ENCODE results near the gene MRAS.
"Not testable (repeated sequence)": the region's sequence is repeated elsewhere in the genome, so short reads cannot be mapped to it uniquely, and the experiment has no call there.

The MRAS gene

DNA sequence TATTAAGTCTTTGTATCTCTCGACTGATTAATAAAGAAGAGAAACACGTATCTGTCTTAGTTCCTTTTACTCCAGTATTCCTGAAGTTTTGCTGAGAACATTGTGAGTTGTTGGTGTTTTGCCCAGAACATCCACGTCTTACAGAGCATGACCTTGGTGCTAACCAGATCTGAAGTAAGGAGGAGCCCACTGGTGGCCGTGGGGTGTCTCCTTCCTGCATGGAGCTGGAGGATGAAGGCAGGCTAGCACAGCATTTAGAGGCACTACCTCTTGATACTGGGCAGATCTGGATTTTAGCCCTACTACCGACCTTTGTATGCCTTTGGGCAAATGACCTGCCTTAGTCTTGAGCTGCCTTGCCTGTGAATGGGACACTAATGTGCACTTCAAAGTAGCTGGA is 57.1 kb downstream of the MRAS start:
- H3K9ac ChIP-seq: no peak overlapping the region
- H4K20me1 ChIP-seq: no peaks in the 10 kb centered on the region
- TF ChIP-seq Cebpa-rat (IDR thresholded peaks at IDR 0.05): no peak
- no peak overlapping the region for H3K4me3 ChIP-seq
- no peaks in the 10 kb centered on the region for H3K9me3 ChIP-seq
- no peak overlapping the region for H3K4me2 ChIP-seq
- no peaks in the 10 kb centered on the region for H3K4me1 ChIP-seq
- H3K27me3 ChIP-seq: no peaks in the 10 kb centered on the region
- no peak overlapping the region for H3K27ac ChIP-seq
- no peaks in the 10 kb centered on the region for H3K36me3 ChIP-seq

DNA sequence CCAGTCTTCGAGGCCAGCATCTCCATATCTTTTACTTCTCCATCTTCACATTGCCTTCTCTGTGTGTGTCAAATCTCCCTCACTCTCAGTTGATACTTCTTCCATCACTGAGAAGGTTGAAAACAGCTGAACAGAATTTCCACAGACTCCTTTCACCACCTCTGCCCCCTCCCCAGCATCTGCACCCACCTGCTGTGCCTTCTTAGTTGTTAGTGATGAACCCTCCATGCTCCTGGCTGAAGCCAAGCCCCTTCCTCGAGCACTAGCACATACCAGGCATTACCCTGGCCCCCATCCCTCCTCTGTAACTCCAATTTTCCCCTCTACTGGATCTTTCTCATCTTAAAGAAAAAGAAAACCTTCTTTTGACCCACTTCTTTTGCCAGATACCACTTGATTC is 58.2 kb downstream of the MRAS start:
- H3K4me2 ChIP-seq: no peak overlapping the region
- no peaks in the 10 kb centered on the region for H4K20me1 ChIP-seq
- H3K4me3 ChIP-seq: no peak overlapping the region
- no peak overlapping the region for H3K27ac ChIP-seq
- H3K27me3 ChIP-seq: no peaks in the 10 kb centered on the region
- H3K4me1 ChIP-seq: peaks cover 4% of the 10 kb centered on the region; the same call in 1 of the 2 replicates
- no peak overlapping the region for H3K9ac ChIP-seq
- no peaks in the 10 kb centered on the region for H3K9me3 ChIP-seq
- no peaks in the 10 kb centered on the region for H3K36me3 ChIP-seq
- no peak for TF ChIP-seq Cebpa-rat (IDR thresholded peaks at IDR 0.05)

- H3K36me3 ChIP-seq: no peaks in the 10 kb centered on the region
- no peaks in the 10 kb centered on the region for H3K27me3 ChIP-seq
- H4K20me1 ChIP-seq: no peaks in the 10 kb centered on the region
- no peaks in the 10 kb centered on the region for H3K9me3 ChIP-seq
- no peak for TF ChIP-seq Cebpa-rat (IDR thresholded peaks at IDR 0.05)
- no peak overlapping the region for H3K4me3 ChIP-seq
- H3K27ac ChIP-seq: no peak overlapping the region
- H3K4me1 ChIP-seq: peaks cover 4% of the 10 kb centered on the region; the same call in 1 of the 2 replicates
- no peak overlapping the region for H3K9ac ChIP-seq
- no peak overlapping the region for H3K4me2 ChIP-seq
Measured at GRCh38 chr3:138407236-138407907, 59.0 kb downstream of the MRAS start.

- TF ChIP-seq Cebpa-rat (IDR thresholded peaks at IDR 0.05): no peak
- Histone ChIP-seq H3K27ac (no peak overlapping the region), H3K36me3 (no peaks in the 10 kb centered on the region), H3K9me3 (no peaks in the 10 kb centered on the region), H4K20me1 (no peaks in the 10 kb centered on the region), H3K4me1 (peaks cover 4% of the 10 kb centered on the region; the same call in 1 of the 2 replicates), H3K27me3 (no peaks in the 10 kb centered on the region), H3K4me3 (no peak overlapping the region), H3K9ac (no peak overlapping the region), H3K4me2 (no peak overlapping the region)
Measured at GRCh38 chr3:138408751-138409570, 60.6 kb downstream of the MRAS start.

DNA sequence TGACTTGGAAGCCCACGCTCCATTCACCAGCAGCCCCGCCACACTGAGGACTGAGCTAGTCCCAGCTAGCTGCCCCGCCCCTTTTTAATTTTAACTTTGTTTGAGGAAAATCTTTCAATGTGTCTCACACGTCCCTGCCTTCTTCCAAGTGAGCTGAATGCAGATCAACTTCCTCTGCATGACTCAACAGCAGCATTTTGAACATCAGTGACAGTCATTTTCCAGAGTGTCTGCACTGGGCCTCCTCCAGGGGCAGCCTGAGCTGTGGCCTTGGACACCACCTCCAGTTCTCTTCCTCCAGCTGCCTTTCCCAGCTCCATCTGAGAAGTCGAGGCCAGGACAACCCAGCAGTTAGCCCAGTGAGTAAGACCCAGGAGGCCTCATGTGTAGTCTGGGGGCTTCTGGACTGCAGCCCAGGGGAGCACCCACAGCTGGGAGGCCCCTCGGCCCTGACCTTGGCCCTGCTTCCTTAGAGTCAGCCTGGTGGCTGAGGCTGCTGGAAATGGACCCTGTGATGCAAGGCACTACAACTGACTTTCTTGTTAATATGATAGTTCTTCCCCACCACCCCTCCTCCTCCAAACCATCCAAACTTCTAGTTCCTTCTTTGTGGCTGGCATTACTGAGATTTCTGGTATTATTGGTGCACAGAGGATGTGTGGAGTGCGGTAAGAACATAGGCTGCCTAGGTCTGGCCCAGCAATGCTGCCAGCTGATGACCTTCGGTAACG is 64.6 kb downstream of the MRAS start:
- no peaks in the 10 kb centered on the region for H3K9me3 ChIP-seq
- H3K9ac ChIP-seq: no peak overlapping the region
- H4K20me1 ChIP-seq: no peaks in the 10 kb centered on the region
- H3K36me3 ChIP-seq: no peaks in the 10 kb centered on the region
- H3K27me3 ChIP-seq: no peaks in the 10 kb centered on the region
- TF ChIP-seq Cebpa-rat (IDR thresholded peaks at IDR 0.05): no peak
- H3K27ac ChIP-seq: no peak overlapping the region
- no peak overlapping the region for H3K4me3 ChIP-seq
- H3K4me1 ChIP-seq: peaks cover 4% of the 10 kb centered on the region; the same call in 1 of the 2 replicates
- no peak overlapping the region for H3K4me2 ChIP-seq

DNA sequence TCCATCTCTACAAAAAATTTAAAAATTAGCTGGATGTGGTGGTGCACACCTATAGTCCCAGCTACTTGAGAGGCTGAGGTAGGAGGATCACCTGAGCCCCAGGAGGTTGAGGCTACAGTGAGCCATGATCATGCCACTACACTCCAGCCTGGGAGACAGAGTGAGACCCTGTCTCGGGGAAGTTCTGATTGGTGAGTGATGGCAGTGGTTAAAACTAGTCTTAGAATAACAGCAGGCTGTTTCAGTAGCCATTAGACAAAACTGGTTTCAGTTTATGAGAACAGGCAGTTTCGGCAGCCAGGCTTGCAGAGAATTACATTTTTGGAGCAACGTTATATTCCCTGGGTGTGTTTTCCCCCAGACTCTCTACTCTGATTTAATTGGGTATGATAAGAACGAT is 67.9 kb downstream of the MRAS start:
- peaks cover 10% of the 10 kb centered on the region for H3K9me3 ChIP-seq
- not testable (repeated sequence) for H3K27me3 ChIP-seq, H4K20me1 ChIP-seq, H3K36me3 ChIP-seq, H3K4me3 ChIP-seq, H3K27ac ChIP-seq, H3K4me2 ChIP-seq, H3K9ac ChIP-seq, H3K4me1 ChIP-seq

- Histone ChIP-seq H3K27ac (no peak overlapping the region), H3K4me3 (no peak overlapping the region), H3K9ac (no peak overlapping the region), H3K4me1 (no peaks in the 10 kb centered on the region), H3K36me3 (no peaks in the 10 kb centered on the region), H4K20me1 (no peaks in the 10 kb centered on the region), H3K27me3 (no peaks in the 10 kb centered on the region), H3K9me3 (peaks cover 10% of the 10 kb centered on the region), H3K4me2 (no peak overlapping the region)
- no peak for TF ChIP-seq Cebpa-rat (IDR thresholded peaks at IDR 0.05)
Measured at GRCh38 chr3:138417559-138417982, 69.2 kb downstream of the MRAS start.

DNA sequence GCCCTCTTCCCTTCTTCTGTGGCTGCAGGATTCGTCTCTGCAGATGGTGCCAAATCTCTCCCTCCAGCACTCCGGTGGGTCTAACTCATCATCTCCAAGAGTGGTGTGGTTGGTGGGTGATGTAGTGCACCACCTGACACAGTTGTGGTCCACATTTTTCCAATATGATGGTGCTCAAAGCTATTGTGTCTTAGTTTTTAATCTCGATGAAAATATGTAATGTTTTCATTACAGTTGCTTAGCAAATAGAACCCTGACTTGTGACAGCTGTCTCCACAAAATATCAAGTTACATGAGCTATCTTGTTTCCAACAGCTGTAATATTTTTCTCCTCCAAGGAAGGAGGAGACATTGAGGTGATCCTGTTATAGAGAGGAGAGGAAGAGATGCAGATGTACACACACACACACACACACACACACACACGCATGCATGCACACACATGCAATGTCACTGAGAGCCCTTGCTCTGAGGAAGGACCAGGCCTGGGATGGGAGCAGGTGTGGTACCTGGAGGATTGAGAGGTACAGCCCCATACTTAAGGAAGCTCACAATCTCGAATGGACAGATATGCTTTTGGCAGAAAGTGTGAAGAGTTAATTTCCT is 70.3 kb downstream of the MRAS start:
- TF ChIP-seq Cebpa-rat (IDR thresholded peaks at IDR 0.05): no peak
- H3K4me3 ChIP-seq: no peak overlapping the region
- no peaks in the 10 kb centered on the region for H3K36me3 ChIP-seq
- H3K27ac ChIP-seq: no peak overlapping the region
- H3K27me3 ChIP-seq: no peaks in the 10 kb centered on the region
- H3K9ac ChIP-seq: no peak overlapping the region
- H3K4me2 ChIP-seq: no peak overlapping the region
- no peaks in the 10 kb centered on the region for H4K20me1 ChIP-seq
- H3K9me3 ChIP-seq: peaks cover 10% of the 10 kb centered on the region
- H3K4me1 ChIP-seq: no peaks in the 10 kb centered on the region

DNA sequence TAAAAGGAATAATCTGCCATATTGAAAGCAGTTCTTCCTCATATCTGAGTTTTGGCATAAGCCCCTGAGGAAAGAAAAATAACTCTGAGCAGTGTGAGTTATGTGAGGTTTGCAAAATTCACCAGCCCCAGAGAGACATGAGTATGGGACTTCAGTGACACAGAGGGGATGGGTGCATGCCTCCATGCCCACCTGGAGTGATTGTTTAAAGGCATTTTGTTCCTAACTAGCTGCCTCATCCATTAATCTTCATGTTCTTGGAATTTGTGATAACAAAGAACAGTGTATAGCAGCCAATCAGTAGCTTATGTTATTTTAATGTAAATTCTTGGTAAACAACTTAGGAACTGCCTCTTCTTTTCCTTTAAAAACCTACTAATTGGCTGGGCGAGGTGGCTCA is 74.9 kb downstream of the MRAS start:
- Histone ChIP-seq H3K4me3 (no peak overlapping the region), H3K9me3 (peaks cover 10% of the 10 kb centered on the region), H3K4me1 (no peaks in the 10 kb centered on the region), H3K27me3 (no peaks in the 10 kb centered on the region), H3K4me2 (no peak overlapping the region), H3K27ac (no peak overlapping the region), H4K20me1 (no peaks in the 10 kb centered on the region), H3K9ac (no peak overlapping the region), H3K36me3 (no peaks in the 10 kb centered on the region)
- no peak for TF ChIP-seq Cebpa-rat (IDR thresholded peaks at IDR 0.05)
